ENCODE results near the gene NMNAT3.
A peak's percentile ranks its signal among the peaks of the same experiment; 100 is the strongest.

DNA sequence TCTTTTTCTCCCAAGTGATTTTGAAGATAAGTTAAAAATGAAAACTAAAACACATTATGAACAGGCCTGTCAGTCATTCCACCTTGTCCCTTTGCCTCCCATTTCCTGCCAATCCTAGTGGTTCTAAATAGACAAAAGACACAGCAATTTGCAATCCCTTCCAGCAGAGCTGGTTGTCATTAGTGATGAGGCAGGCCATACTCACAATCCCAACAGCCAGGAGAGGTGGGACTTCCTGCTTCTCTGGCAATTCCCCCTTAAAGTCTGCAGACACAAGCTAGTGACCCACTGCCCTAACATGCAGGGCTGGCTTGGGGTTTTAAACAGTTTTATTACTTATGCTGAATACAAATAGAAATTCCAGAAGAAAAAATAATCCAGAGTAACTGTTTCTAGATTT, 99.9 kb downstream of the NMNAT3 start:
- TF ChIP-seq TARDBP (IDR thresholded peaks at IDR 0.05) (no peak), PKNOX1 (IDR thresholded peaks at IDR 0.05) (0 out of 2 replicates have a peak, but pooled peaks have one; percentile 26), FOXK2 (IDR thresholded peaks at IDR 0.05) (no peak), LEF1 (IDR thresholded peaks at IDR 0.05; ENCODE audit: borderline replicate concordance) (no peak), BHLHE40 (IDR thresholded peaks at IDR 0.05; ENCODE audit: borderline replicate concordance) (no peak), SP1 (IDR thresholded peaks at IDR 0.05) (no peak), FOXM1 (IDR thresholded peaks at IDR 0.05; ENCODE audit: borderline replicate concordance) (no peak), HDGF (IDR thresholded peaks at IDR 0.05; ENCODE audit: borderline replicate concordance) (no peak)

Measured in HEK293T (cell line).